ENCODE measurements around the gene HOXA4. TPM values are rescaled to one million over a fixed set of nuclear protein-coding genes. Genes with fewer than 3 reads are reported as not detected.

The HOXA4 gene
- total RNA-seq, 1 experiment from 2014 or later, result not detected

DNA sequence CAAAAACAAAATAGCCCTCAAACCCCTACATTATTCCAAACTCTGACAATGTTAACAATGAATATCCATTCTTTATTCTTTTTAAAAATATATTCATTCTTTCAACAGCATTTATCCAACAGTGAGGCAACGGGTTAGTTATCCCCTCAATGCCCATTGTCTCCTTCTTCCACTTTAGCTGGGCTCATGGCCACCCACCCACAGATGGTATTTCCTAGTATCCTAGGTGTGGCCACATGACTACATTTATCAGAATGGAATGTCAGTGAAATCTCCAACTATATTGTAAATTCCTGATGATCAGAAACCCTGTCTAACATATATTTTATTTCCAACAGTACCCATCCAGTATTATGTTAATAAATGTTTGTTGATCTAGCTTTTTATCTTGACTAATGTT lies 48.4 kb downstream of the HOXA4 start:
- CTCF ChIA-PET, result no interaction called here
- no peak for ATAC-seq
- H3K4me1 Mint-ChIP-seq, result peaks cover 3% of the 10 kb centered on the region; the same call in 1 of the 2 replicates
- H3K9me3 Mint-ChIP-seq, result no peaks in the 10 kb centered on the region
- H3K27ac Mint-ChIP-seq, result no peak overlapping the region
- TF ChIP-seq, protein P1, sequence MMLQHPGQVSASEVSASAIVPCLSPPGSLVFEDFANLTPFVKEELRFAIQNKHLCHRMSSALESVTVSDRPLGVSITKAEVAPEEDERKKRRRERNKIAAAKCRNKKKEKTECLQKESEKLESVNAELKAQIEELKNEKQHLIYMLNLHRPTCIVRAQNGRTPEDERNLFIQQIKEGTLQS (CRISPR knock-in tag; conservative IDR thresholded peaks at IDR 0.05), result no peak
- TF ChIP-seq TEAD1 (CRISPR knock-in tag; IDR thresholded peaks at IDR 0.05) (no peak), TP53 (CRISPR knock-in tag; IDR thresholded peaks at IDR 0.05) (no peak), NR2C2 (CRISPR knock-in tag; IDR thresholded peaks at IDR 0.05) (no peak)
- TF ChIP-seq, protein P2, sequence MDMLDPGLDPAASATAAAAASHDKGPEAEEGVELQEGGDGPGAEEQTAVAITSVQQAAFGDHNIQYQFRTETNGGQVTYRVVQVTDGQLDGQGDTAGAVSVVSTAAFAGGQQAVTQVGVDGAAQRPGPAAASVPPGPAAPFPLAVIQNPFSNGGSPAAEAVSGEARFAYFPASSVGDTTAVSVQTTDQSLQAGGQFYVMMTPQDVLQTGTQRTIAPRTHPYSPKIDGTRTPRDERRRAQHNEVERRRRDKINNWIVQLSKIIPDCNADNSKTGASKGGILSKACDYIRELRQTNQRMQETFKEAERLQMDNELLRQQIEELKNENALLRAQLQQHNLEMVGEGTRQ (CRISPR knock-in tag; IDR thresholded peaks at IDR 0.05), result no peak
- TF ChIP-seq, protein P3, sequence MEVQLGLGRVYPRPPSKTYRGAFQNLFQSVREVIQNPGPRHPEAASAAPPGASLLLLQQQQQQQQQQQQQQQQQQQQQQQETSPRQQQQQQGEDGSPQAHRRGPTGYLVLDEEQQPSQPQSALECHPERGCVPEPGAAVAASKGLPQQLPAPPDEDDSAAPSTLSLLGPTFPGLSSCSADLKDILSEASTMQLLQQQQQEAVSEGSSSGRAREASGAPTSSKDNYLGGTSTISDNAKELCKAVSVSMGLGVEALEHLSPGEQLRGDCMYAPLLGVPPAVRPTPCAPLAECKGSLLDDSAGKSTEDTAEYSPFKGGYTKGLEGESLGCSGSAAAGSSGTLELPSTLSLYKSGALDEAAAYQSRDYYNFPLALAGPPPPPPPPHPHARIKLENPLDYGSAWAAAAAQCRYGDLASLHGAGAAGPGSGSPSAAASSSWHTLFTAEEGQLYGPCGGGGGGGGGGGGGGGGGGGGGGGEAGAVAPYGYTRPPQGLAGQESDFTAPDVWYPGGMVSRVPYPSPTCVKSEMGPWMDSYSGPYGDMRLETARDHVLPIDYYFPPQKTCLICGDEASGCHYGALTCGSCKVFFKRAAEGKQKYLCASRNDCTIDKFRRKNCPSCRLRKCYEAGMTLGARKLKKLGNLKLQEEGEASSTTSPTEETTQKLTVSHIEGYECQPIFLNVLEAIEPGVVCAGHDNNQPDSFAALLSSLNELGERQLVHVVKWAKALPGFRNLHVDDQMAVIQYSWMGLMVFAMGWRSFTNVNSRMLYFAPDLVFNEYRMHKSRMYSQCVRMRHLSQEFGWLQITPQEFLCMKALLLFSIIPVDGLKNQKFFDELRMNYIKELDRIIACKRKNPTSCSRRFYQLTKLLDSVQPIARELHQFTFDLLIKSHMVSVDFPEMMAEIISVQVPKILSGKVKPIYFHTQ (CRISPR knock-in tag; IDR thresholded peaks at IDR 0.05), result no peak
- DNase-seq (ENCODE audit: low spot score), result no peak
- H3K4me3 Mint-ChIP-seq, result no peak overlapping the region
- POLR2A ChIA-PET, result no interaction called here
- no peaks in the 10 kb centered on the region for H3K36me3 Mint-ChIP-seq
- peaks cover 57% of the 10 kb centered on the region for H3K27me3 Mint-ChIP-seq (ENCODE audit: low read depth)

DNA sequence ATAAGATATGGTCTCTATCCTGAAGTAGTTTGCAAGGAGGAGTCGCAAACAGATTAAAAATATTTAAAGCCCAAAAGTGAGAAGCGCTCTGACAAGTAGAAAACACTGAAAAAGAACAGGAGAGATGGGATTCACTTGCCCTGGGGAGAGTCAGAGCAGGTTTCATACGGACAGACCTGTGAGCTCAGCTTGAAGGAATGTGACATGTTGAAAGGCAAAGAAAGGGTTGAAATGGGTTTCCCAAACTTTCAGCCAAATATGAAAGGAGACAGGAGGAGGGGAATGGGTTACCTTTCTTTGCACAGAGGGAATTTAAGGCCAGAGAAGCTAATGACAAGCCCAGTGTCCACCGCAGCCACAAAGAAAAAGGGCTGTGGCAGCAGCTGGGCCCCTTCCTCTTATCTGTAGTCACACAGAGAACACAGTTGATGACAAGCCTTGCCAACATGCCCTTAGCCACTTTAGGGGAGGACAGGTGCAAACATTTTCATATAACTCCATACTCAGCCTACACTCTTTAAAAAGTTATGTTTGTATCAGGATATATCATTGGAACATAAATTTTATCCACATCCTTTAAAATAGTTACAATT lies 49.6 kb downstream of the HOXA4 start:
- DNase-seq (ENCODE audit: low spot score) (no peak), ATAC-seq (peak; percentile 69)
- Mint-ChIP-seq H3K27me3 (ENCODE audit: low read depth) (peaks cover 46% of the 10 kb centered on the region), H3K27ac (no peak overlapping the region), H3K9me3 (no peaks in the 10 kb centered on the region), H3K4me1 (peaks cover 3% of the 10 kb centered on the region; the same call in 1 of the 2 replicates), H3K4me3 (no peak overlapping the region), H3K36me3 (no peaks in the 10 kb centered on the region)
- ChIA-PET CTCF (interaction anchor here (1.2 kb wide), 1 partner anchor 15 kb away, joined by 3 read pairs; the partner anchor contains the start of gene HOXA1), POLR2A (no interaction called here)
- TF ChIP-seq, protein P4, sequence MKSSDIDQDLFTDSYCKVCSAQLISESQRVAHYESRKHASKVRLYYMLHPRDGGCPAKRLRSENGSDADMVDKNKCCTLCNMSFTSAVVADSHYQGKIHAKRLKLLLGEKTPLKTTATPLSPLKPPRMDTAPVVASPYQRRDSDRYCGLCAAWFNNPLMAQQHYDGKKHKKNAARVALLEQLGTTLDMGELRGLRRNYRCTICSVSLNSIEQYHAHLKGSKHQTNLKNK (CRISPR knock-in tag; IDR thresholded peaks at IDR 0.05), result no peak

DNA sequence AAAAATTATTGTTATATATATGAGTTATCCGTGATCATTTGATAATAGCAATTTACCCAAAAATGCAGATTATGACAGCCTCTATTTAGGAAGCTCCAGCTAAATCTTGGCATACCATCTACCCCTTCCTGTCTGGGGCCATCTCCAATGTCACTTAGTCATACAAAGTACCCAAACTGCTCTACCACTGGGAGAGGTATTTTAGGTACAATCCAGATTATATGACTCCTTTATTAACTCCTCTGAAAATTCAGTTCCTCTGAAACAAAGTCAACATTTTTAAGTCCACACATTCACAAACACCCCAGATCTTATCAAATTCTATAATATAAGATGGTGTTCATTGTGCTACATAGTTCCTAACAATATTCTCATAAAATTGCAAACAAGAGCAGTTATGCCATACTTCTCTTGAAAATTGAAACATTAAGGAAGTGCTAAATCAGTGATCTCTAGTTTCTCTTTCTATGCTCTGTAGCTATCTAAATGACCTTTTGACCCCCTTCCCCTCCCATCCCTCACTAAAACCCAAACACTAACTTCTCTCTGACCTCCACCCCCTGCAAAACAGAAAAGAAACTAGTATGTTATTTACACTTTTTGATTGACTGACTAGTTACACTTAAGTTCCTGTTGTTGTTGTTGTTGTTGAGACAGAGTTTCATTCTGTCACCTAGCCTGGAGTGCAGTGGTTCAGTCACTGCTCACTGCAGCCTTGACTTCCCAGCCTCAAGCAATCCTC lies 51.2 kb downstream of the HOXA4 start:
- H3K4me1 Mint-ChIP-seq, result peaks cover 3% of the 10 kb centered on the region; the same call in 1 of the 2 replicates
- H3K27me3 Mint-ChIP-seq (ENCODE audit: low read depth), result peaks cover 32% of the 10 kb centered on the region
- no peak overlapping the region for H3K27ac Mint-ChIP-seq
- no peak overlapping the region for H3K4me3 Mint-ChIP-seq
- DNase-seq (ENCODE audit: low spot score) (no peak), ATAC-seq (no peak)
- H3K36me3 Mint-ChIP-seq, result no peaks in the 10 kb centered on the region
- ChIA-PET POLR2A (no interaction called here), CTCF (no interaction called here)
- peaks cover 3% of the 10 kb centered on the region; the same call in 1 of the 2 replicates for H3K9me3 Mint-ChIP-seq
- no peak for TF ChIP-seq ZNF416 (CRISPR knock-in tag; IDR thresholded peaks at IDR 0.05)
- TF ChIP-seq GTF2I (CRISPR knock-in tag; conservative IDR thresholded peaks at IDR 0.05), result no peak
- TF ChIP-seq, protein P5, sequence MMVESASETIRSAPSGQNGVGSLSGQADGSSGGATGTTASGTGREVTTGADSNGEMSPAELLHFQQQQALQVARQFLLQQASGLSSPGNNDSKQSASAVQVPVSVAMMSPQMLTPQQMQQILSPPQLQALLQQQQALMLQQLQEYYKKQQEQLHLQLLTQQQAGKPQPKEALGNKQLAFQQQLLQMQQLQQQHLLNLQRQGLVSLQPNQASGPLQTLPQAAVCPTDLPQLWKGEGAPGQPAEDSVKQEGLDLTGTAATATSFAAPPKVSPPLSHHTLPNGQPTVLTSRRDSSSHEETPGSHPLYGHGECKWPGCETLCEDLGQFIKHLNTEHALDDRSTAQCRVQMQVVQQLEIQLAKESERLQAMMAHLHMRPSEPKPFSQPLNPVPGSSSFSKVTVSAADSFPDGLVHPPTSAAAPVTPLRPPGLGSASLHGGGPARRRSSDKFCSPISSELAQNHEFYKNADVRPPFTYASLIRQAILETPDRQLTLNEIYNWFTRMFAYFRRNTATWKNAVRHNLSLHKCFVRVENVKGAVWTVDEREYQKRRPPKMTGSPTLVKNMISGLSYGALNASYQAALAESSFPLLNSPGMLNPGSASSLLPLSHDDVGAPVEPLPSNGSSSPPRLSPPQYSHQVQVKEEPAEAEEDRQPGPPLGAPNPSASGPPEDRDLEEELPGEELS (CRISPR knock-in tag; IDR thresholded peaks at IDR 0.05), result no peak
- TF ChIP-seq ZNF263 (CRISPR knock-in tag; IDR thresholded peaks at IDR 0.05; ENCODE audit: low read depth), result no peak
- no peak for TF ChIP-seq MXD4 (CRISPR knock-in tag; IDR thresholded peaks at IDR 0.05; ENCODE audit: borderline replicate concordance)
- TF ChIP-seq, protein P6, sequence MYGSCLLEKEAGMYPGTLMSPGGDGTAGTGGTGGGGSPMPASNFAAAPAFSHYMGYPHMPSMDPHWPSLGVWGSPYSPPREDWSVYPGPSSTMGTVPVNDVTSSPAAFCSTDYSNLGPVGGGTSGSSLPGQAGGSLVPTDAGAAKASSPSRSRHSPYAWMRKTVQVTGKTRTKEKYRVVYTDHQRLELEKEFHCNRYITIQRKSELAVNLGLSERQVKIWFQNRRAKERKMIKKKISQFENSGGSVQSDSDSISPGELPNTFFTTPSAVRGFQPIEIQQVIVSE (CRISPR knock-in tag; IDR thresholded peaks at IDR 0.05; ENCODE audit: borderline replicate concordance), result no peak
- TF ChIP-seq, protein P7, sequence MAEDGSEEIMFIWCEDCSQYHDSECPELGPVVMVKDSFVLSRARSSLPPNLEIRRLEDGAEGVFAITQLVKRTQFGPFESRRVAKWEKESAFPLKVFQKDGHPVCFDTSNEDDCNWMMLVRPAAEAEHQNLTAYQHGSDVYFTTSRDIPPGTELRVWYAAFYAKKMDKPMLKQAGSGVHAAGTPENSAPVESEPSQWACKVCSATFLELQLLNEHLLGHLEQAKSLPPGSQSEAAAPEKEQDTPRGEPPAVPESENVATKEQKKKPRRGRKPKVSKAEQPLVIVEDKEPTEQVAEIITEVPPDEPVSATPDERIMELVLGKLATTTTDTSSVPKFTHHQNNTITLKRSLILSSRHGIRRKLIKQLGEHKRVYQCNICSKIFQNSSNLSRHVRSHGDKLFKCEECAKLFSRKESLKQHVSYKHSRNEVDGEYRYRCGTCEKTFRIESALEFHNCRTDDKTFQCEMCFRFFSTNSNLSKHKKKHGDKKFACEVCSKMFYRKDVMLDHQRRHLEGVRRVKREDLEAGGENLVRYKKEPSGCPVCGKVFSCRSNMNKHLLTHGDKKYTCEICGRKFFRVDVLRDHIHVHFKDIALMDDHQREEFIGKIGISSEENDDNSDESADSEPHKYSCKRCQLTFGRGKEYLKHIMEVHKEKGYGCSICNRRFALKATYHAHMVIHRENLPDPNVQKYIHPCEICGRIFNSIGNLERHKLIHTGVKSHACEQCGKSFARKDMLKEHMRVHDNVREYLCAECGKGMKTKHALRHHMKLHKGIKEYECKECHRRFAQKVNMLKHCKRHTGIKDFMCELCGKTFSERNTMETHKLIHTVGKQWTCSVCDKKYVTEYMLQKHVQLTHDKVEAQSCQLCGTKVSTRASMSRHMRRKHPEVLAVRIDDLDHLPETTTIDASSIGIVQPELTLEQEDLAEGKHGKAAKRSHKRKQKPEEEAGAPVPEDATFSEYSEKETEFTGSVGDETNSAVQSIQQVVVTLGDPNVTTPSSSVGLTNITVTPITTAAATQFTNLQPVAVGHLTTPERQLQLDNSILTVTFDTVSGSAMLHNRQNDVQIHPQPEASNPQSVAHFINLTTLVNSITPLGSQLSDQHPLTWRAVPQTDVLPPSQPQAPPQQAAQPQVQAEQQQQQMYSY (CRISPR knock-in tag; IDR thresholded peaks at IDR 0.05), result no peak
- no peak for TF ChIP-seq NFATC4 (CRISPR knock-in tag; IDR thresholded peaks at IDR 0.05)
- TF ChIP-seq NR3C1 (CRISPR knock-in tag; conservative IDR thresholded peaks at IDR 0.05; ENCODE audit: low read depth), result no peak
- no peak for TF ChIP-seq NFE2L1 (CRISPR knock-in tag; IDR thresholded peaks at IDR 0.05)
- TF ChIP-seq NR2C2 (CRISPR knock-in tag; IDR thresholded peaks at IDR 0.05), result no peak
- no peak for TF ChIP-seq ELF4 (CRISPR knock-in tag; IDR thresholded peaks at IDR 0.05; ENCODE audit: low read depth)
- TF ChIP-seq KAT7 (CRISPR knock-in tag; IDR thresholded peaks at IDR 0.05; ENCODE audit: borderline replicate concordance), result no peak
- TF ChIP-seq GABPB1 (CRISPR knock-in tag; IDR thresholded peaks at IDR 0.05), result no peak

Data from WTC11 (cell line).